A549 (cell line): ENCODE data around the gene STIM1. TPM values are rescaled to one million over a fixed set of nuclear protein-coding genes. Genes with fewer than 3 reads are reported as not detected.

ENCODE experiments used
- ATAC-seq, 2 experiments: fragments of 200-7000 bp in 1 of 2; fragments of >200 bp in 1 of 2; cut with Nextera tagmentation in 1 of 2; cut with Tn5 transposase in 1 of 2; 3 replicates each; pipeline versions ENCODE4 v1.8.0 to v1.9.1; 2018 to 2020; ENCODE audit warnings: mild to moderate bottlenecking in 1 of 2, moderate library complexity in 1 of 2
- CTCF ChIA-PET: fragments of 300-600 bp; sonication (Branson Sonifier 250); formaldehyde crosslinking; extraction: SDS; loops from one replicate; lab custom pipeline; 2021; ENCODE audit warnings: antibody characterized with exemption, inconsistent platforms; lab: Yijun Ruan, JAX
- POLR2A ChIA-PET: fragments of 350-600 bp; formaldehyde crosslinking; extraction: SDS; loops from one replicate; lab custom pipeline; 2021; ENCODE audit warnings: antibody characterized with exemption, inconsistent platforms; lab: Yijun Ruan, JAX
- DNase-seq, 2 experiments: peaks; one replicate each; pipeline versions ENCODE4 v3.0.0 to v3.0.0-alpha.2; 2011 to 2016; ENCODE audit warnings: low read depth in 1 of 2, low spot score in 1 of 2
- FAIRE-seq: peaks from 2 replicates; lab custom pipeline; 2011; peaks lifted over from hg19 to GRCh38; lab: Jason Lieb, UNC
- H3K27ac ChIP-seq, 2 experiments: fragments of >200 bp; sonication (Bioruptor Twin); formaldehyde crosslinking; 3 replicates each; pipeline ENCODE4 v1.5.1; 2016 to 2017
- H3K4me1 ChIP-seq: fragments of >200 bp; sonication (Bioruptor Twin); formaldehyde crosslinking; 3 replicates; pipeline ENCODE4 v1.6.1; 2016
- H3K4me2 ChIP-seq: fragments of >200 bp; sonication (Bioruptor Twin); formaldehyde crosslinking; 3 replicates; pipeline ENCODE4 v1.6.1; 2016
- H3K4me3 ChIP-seq: fragments of >200 bp; sonication (Bioruptor Twin); formaldehyde crosslinking; 3 replicates; pipeline ENCODE4 v1.5.1; 2016
- H3K9me3 ChIP-seq: fragments of >200 bp; sonication (Bioruptor Twin); formaldehyde crosslinking; 3 replicates; pipeline ENCODE4 v1.6.1; 2016
- CHD2 ChIP-seq: fragments of 150-350 bp; IDR thresholded peaks from 2 replicates; pipeline ENCODE4 v1.6.1; 2014; ENCODE audit warnings: low read length; ENCODE audit not compliant: partially characterized antibody
- CHD4 ChIP-seq: fragments of 200-600 bp; sonication (generic); IDR thresholded peaks from 2 replicates; pipeline ENCODE4 v1.6.1; 2016; ENCODE audit warnings: antibody characterized with exemption, mild to moderate bottlenecking, borderline replicate concordance
- EP300 ChIP-seq, 2 experiments: fragments of >200 bp; sonication (Bioruptor Twin); formaldehyde crosslinking; IDR thresholded peaks; 2 replicates in 1 of 2; 3 replicates in 1 of 2; pipeline ENCODE4 v1.6.1; 2016 to 2017
- FOSL2 ChIP-seq, 2 experiments: fragments of 450-650 bp in 1 of 2; fragments of >200 bp in 1 of 2; sonication (Bioruptor Twin) in 1 of 2; formaldehyde crosslinking; IDR thresholded peaks; 2 replicates each; pipeline versions ENCODE4 v1.5.0 to v1.6.1; 2016 to 2020; ENCODE audit warnings: mild to moderate bottlenecking in 1 of 2, moderate library complexity in 1 of 2
- HOXB5 ChIP-seq: fragments of 250-450 bp; sonication (Bioruptor Pico); IDR thresholded peaks from 2 replicates; pipeline ENCODE4 v1.5.0; 2020; ENCODE audit warnings: mild to moderate bottlenecking, moderate library complexity
- JUN ChIP-seq, 2 experiments: fragments of >200 bp; sonication (Bioruptor Twin); formaldehyde crosslinking; IDR thresholded peaks; 2 replicates in 1 of 2; 3 replicates in 1 of 2; pipeline ENCODE4 v1.6.1; 2016 to 2017
- KDM5A ChIP-seq: fragments of 200-600 bp; sonication (generic); IDR thresholded peaks from 2 replicates; pipeline ENCODE4 v1.6.1; 2016; ENCODE audit warnings: antibody characterized with exemption, mild to moderate bottlenecking
- MAFK ChIP-seq: fragments of 450-650 bp; IDR thresholded peaks from 2 replicates; pipeline ENCODE4 v1.6.1; 2014; ENCODE audit not compliant: partially characterized antibody
- MYC ChIP-seq: IDR thresholded peaks from 2 replicates; pipeline ENCODE4 v1.6.1; 2012; ENCODE audit warnings: mild to moderate bottlenecking, inconsistent platforms, low read length, improper control_type of control experiment, borderline replicate concordance
- NPAS2 ChIP-seq: fragments of 250-450 bp; sonication (Bioruptor Pico); IDR thresholded peaks from 2 replicates; pipeline ENCODE4 v1.8.0; 2022; ENCODE audit warnings: mild to moderate bottlenecking, moderate library complexity, borderline replicate concordance
- RAD21 ChIP-seq, 2 experiments: fragments of >200 bp in 1 of 2; sonication (Bioruptor Twin) in 1 of 2; formaldehyde crosslinking in 1 of 2; IDR thresholded peaks in 1 of 2; conservative IDR thresholded peaks in 1 of 2; 2 replicates in 1 of 2; 3 replicates in 1 of 2; pipeline ENCODE4 v1.6.1; 2012 to 2018; ENCODE audit warnings: inconsistent platforms in 1 of 2
- RNF2 ChIP-seq: fragments of 200-600 bp; sonication (generic); IDR thresholded peaks from 2 replicates; pipeline ENCODE4 v1.6.1; 2016; ENCODE audit warnings: low read depth, mild to moderate bottlenecking, antibody characterized with exemption, moderate library complexity, borderline replicate concordance
- SMC3 ChIP-seq: fragments of >200 bp; sonication (Bioruptor Twin); formaldehyde crosslinking; IDR thresholded peaks from 3 replicates; pipeline ENCODE4 v1.6.1; 2018; ENCODE audit warnings: inconsistent platforms
- TFCP2L1 ChIP-seq: fragments of 250-450 bp; sonication (Bioruptor Pico); IDR thresholded peaks from 2 replicates; pipeline ENCODE4 v1.5.0; 2021; ENCODE audit warnings: mild to moderate bottlenecking
- ZFP36 ChIP-seq: fragments of 450-650 bp; IDR thresholded peaks from 2 replicates; pipeline ENCODE4 v1.6.1; 2014; ENCODE audit warnings: borderline replicate concordance; ENCODE audit not compliant: partially characterized antibody
- ZNF302 ChIP-seq: fragments of 250-450 bp; sonication (Bioruptor Pico); IDR thresholded peaks from 2 replicates; pipeline ENCODE4 v1.9.0; 2021; ENCODE audit warnings: inconsistent platforms, mild to moderate bottlenecking, moderate library complexity
- ZSCAN20 ChIP-seq: fragments of 250-450 bp; sonication (Bioruptor Pico); IDR thresholded peaks from 2 replicates; pipeline ENCODE4 v1.8.0; 2022; ENCODE audit warnings: mild to moderate bottlenecking, moderate library complexity
- WGBS: methylation state at CpG from one replicate; pipeline ENCODE4 v1.1.6; 2017; ENCODE audit errors: missing lambda C conversion rate; 5-methylcytosine and 5-hydroxymethylcytosine counted together
- polyA plus RNA-seq, 4 experiments: library from polyadenylated mRNA; depleted of rRNA in 3 of 4; stranded (reverse); fragments of >200 nt; fragmentation: RNase III in 1 of 4; extraction: RNeasy Plus Mini Kit Qiagen cat#74134 plus additional on column Dnase treatment in 1 of 4; gene quantifications; 2 replicates in 3 of 4; 3 replicates in 1 of 4; pipeline ENCODE4 v1.2.3, GENCODE V29; 2011 to 2017
- TF ChIP-seq, protein P1 (sequence below): IDR thresholded peaks from 2 replicates; pipeline ENCODE4 v1.6.1; 2012
- TF ChIP-seq, protein P2 (sequence below): fragments of >200 bp; sonication (Bioruptor Twin); formaldehyde crosslinking; IDR thresholded peaks from 3 replicates; pipeline ENCODE4 v1.6.1; 2016
- TF ChIP-seq, protein P3 (sequence below): IDR thresholded peaks from 2 replicates; pipeline ENCODE4 v1.6.1; 2012

Gene STIM1
- polyA plus RNA-seq, 2 of the 4 experiments (the other 2 are of a cell fraction) = 35.2 to 38.7 TPM

DNA sequence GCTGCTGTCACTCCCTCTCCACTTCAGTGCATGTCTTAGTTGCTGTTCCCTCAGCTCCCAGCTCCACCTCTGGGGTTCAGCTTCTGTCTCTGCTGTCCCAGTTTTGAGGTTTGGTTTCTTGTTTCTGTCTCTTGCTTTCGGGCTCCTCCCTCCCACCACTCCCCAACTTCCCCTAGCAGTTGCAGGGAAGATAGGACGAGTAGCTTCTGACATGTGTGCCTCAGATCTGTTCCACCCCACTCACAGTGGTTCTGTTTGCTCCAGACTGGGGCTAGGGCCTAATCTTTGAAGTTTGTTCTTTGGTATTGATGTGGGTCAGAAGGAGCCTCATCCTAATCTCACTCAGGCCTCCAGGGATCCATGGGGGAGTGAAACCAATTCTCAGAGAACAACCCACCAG, 236.6 kb downstream of the STIM1 start:
- FAIRE-seq = no peak

GRCh38 chr11:4093519-4094347, 238.3 kb downstream of the STIM1 start:
- no peaks in the 10 kb centered on the region for H3K9me3 ChIP-seq
- 74% methylated on average over 25 of the region's 25 CpGs for WGBS
- ChIA-PET POLR2A (no interaction called here), CTCF (interaction anchor here (1.3 kb wide), 1 partner anchor 21 kb away, joined by 5 read pairs; no protein-coding TSS in a partner anchor)
- peak overlapping the region; percentile 90 to 95 for H3K27ac ChIP-seq
- H3K4me3 ChIP-seq = peak overlapping the region; percentile 74
- peaks cover 15% of the 10 kb centered on the region; the same call in 2 of the 3 replicates for H3K4me1 ChIP-seq
- TF ChIP-seq RAD21 (conservative IDR thresholded peaks at IDR 0.05 in 1 of 2, IDR thresholded peaks at IDR 0.05 in 1 of 2) = no peak
- TF ChIP-seq ZNF302 (CRISPR knock-in tag) = no peak
- no peak for TF ChIP-seq HOXB5 (CRISPR knock-in tag)
- no peak for TF ChIP-seq MAFK
- TF ChIP-seq CHD2 = no peak
- TF ChIP-seq, protein P1, sequence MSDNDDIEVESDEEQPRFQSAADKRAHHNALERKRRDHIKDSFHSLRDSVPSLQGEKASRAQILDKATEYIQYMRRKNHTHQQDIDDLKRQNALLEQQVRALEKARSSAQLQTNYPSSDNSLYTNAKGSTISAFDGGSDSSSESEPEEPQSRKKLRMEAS = no peak
- no peak for TF ChIP-seq MYC
- TF ChIP-seq TFCP2L1 (CRISPR knock-in tag) = no peak
- no peak for TF ChIP-seq NPAS2 (CRISPR knock-in tag)
- no peak for TF ChIP-seq FOSL2 (IDR thresholded peaks at IDR 0.05)
- TF ChIP-seq FOSL2 (CRISPR knock-in tag; IDR thresholded peaks at IDR 0.05) = no peak
- no peak for TF ChIP-seq ZSCAN20 (CRISPR knock-in tag)
- TF ChIP-seq CHD4 = no peak
- TF ChIP-seq JUN (IDR thresholded peaks at IDR 0.05) = no peak
- peak in 1 of 2 experiments; percentile 21 for DNase-seq
- no peak for FAIRE-seq
- ATAC-seq = peak in 1 of 2 experiments; percentile 6; a peak in 2 of 6 replicates
- peak overlapping the region; percentile 98 for H3K4me2 ChIP-seq

More for the DNA sequence above, 236.6 kb downstream of the STIM1 start:
- H3K4me3 ChIP-seq = no peak overlapping the region
- WGBS = 32% methylated on average over 2 of the region's 2 CpGs
- TF ChIP-seq, protein P2, sequence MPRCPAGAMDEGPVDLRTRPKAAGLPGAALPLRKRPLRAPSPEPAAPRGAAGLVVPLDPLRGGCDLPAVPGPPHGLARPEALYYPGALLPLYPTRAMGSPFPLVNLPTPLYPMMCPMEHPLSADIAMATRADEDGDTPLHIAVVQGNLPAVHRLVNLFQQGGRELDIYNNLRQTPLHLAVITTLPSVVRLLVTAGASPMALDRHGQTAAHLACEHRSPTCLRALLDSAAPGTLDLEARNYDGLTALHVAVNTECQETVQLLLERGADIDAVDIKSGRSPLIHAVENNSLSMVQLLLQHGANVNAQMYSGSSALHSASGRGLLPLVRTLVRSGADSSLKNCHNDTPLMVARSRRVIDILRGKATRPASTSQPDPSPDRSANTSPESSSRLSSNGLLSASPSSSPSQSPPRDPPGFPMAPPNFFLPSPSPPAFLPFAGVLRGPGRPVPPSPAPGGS = no peak
- no peak for TF ChIP-seq EP300 (IDR thresholded peaks at IDR 0.05)
- TF ChIP-seq, protein P3, sequence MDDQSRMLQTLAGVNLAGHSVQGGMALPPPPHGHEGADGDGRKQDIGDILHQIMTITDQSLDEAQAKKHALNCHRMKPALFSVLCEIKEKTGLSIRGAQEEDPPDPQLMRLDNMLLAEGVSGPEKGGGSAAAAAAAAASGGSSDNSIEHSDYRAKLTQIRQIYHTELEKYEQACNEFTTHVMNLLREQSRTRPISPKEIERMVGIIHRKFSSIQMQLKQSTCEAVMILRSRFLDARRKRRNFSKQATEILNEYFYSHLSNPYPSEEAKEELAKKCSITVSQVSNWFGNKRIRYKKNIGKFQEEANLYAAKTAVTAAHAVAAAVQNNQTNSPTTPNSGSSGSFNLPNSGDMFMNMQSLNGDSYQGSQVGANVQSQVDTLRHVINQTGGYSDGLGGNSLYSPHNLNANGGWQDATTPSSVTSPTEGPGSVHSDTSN = no peak
- TF ChIP-seq ZFP36 = no peak
- no peak for TF ChIP-seq SMC3
- TF ChIP-seq KDM5A = no peak
- no peak for TF ChIP-seq RNF2
- TF ChIP-seq, all 56 proteins: peak for 0
- Histone ChIP-seq H3K27ac (no peak overlapping the region), H3K4me2 (no peak overlapping the region), H3K9me3 (no peaks in the 10 kb centered on the region), H3K4me1 (peaks cover 15% of the 10 kb centered on the region; the same call in 2 of the 3 replicates)
- DNase-seq (no peak), ATAC-seq (no peak)
- ChIA-PET POLR2A (no interaction called here), CTCF (interaction anchor here (1.0 to 2.1 kb wide), 3 partner anchors 19 to 244 kb away, joined by 3 to 11 read pairs (median 4); no protein-coding TSS in a partner anchor)
